Suprapubic skin (tissue), 4 donors: ENCODE results near the gene IMMP2L. TPM values are rescaled to one million over a fixed set of nuclear protein-coding genes. Genes with fewer than 3 reads are reported as not detected.

Experiments used
- DNase-seq, 2 donors: peaks; one replicate each; pipeline ENCODE4 v3.0.0-alpha.2; 2019; ENCODE audit warnings: low spot score in 2 of 2
- H3K27ac ChIP-seq: fragments of 200-600 bp; sonication (generic); one replicate; pipeline ENCODE4 v1.5.1; 2019
- H3K27me3 ChIP-seq: fragments of 200-600 bp; sonication (generic); one replicate; pipeline ENCODE4 v1.5.1; 2019
- H3K36me3 ChIP-seq: fragments of 200-600 bp; sonication (generic); one replicate; pipeline ENCODE4 v1.5.1; 2019
- H3K4me1 ChIP-seq: fragments of 200-600 bp; sonication (generic); one replicate; pipeline ENCODE4 v1.5.1; 2019
- H3K4me3 ChIP-seq: fragments of 200-600 bp; sonication (generic); one replicate; pipeline ENCODE4 v1.5.1; 2019; ENCODE audit warnings: mild to moderate bottlenecking
- H3K9me3 ChIP-seq: fragments of 200-600 bp; sonication (generic); one replicate; pipeline ENCODE4 v1.5.1; 2019
- CTCF ChIP-seq, 2 donors: fragments of 200-600 bp in 1 of 2; fragments of 450-650 bp in 1 of 2; sonication (generic) in 1 of 2; IDR thresholded peaks; one replicate each; pipeline ENCODE4 v1.5.1; 2016 to 2019; ENCODE audit warnings: antibody characterized with exemption in 2 of 2, mild to moderate bottlenecking in 1 of 2, moderate library complexity in 1 of 2
- EP300 ChIP-seq: sonication (generic); formaldehyde crosslinking; IDR thresholded peaks from one replicate; pipeline ENCODE4 v1.6.1; 2017; ENCODE audit warnings: antibody characterized with exemption
- POLR2A ChIP-seq, 2 donors: fragments of 450-650 bp; IDR thresholded peaks; one replicate each; pipeline ENCODE4 v1.6.1; 2017; ENCODE audit warnings: antibody characterized with exemption in 2 of 2, mild to moderate bottlenecking in 2 of 2, moderate library complexity in 2 of 2
- POLR2AphosphoS5 ChIP-seq, 3 donors: sonication (generic); formaldehyde crosslinking; IDR thresholded peaks; one replicate each; pipeline ENCODE4 v1.6.1; 2017; ENCODE audit warnings: antibody characterized with exemption in 3 of 3
- WGBS: methylation state at CpG from one replicate; pipeline ENCODE4 v1.1.5; 2018; 5-methylcytosine and 5-hydroxymethylcytosine counted together
- total RNA-seq, 4 donors: library from RNA; depleted of rRNA; stranded (reverse); fragments of >200 nt; gene quantifications; one replicate each; pipeline ENCODE4 v1.1.0, GENCODE V29; 2016

IMMP2L gene
- total RNA-seq, 4 donors from 2014 or later, result 10.6 to 20.6 (median 14.6) TPM

DNA sequence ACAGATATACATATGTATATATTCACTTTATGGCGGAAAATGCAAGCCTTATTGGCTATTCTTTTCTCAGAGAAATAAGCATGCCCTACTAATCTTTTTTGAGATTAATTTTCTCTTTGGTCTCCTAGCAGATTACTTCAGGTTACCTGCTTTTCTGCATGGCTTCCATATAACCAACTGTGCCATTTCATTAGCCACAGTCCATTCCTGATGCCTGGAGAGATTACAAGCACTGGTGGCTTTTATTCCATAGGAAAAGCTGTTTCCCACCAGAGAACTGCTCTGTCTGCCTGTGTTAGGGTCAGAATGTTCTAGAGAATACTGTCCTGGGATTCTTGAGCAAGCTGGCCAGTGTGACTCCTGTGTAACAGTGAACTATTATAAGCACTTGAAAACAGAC is 411.6 kb downstream of the IMMP2L start:
- DNase-seq, result no peak
- no peak overlapping the region for H3K4me3 ChIP-seq
- WGBS, result 98% methylated on average over 1 of the region's 1 CpG
- TF ChIP-seq POLR2A (IDR thresholded peaks at IDR 0.05) (no peak), EP300 (no peak), CTCF (IDR thresholded peaks at IDR 0.05) (no peak), POLR2AphosphoS5 (IDR thresholded peaks at IDR 0.05) (no peak)
- no peaks in the 10 kb centered on the region for H3K9me3 ChIP-seq
- H3K27ac ChIP-seq, result no peak overlapping the region
- H3K27me3 ChIP-seq, result no peaks in the 10 kb centered on the region
- no peaks in the 10 kb centered on the region for H3K4me1 ChIP-seq
- H3K36me3 ChIP-seq, result no peaks in the 10 kb centered on the region

DNA sequence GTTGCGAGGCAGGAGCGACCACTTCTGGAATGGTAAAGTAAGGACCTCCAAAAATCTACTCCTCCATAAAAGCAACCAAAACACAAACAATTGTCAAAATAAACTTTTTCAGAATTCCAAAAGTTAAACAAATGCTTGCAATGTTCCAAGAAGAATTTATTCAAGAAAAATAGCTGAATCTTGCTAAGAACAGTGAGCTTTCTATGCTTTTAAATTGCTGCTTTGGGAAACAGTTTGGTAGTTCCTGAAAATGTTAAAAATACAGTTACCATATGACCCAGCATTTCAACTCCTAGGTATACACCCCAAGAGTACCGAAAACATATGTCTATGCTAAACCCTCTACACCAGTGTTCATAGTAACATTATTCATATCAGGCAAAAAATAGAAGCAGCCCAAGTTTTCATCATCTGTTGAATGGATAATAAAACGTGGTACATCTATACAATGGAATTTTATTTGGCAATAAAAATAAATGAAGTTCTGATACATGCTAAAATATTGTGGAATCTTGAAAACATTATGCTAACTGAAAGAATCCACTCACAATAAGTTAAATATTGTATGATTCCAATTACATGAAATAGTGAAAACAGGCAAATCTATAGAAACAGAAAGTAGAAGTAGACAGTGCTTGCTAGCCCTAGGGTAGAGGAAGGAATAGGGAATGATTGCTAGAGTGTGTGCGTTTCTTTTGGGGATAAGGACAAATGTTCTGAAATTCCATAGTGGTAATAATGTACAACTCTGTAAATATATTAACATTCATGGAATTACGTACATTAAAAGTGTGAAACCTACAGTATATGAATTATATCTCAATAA is 414.4 kb downstream of the IMMP2L start:
- TF ChIP-seq POLR2AphosphoS5 (IDR thresholded peaks at IDR 0.05) (no peak), EP300 (no peak), POLR2A (IDR thresholded peaks at IDR 0.05) (no peak), CTCF (IDR thresholded peaks at IDR 0.05) (no peak)
- no peaks in the 10 kb centered on the region for H3K36me3 ChIP-seq
- no peak overlapping the region for H3K27ac ChIP-seq
- no peaks in the 10 kb centered on the region for H3K4me1 ChIP-seq
- WGBS, result 89% methylated on average over 6 of the region's 6 CpGs
- no peak overlapping the region for H3K4me3 ChIP-seq
- no peaks in the 10 kb centered on the region for H3K27me3 ChIP-seq
- DNase-seq, result no peak
- no peaks in the 10 kb centered on the region for H3K9me3 ChIP-seq

GRCh38 chr7:111146136-111146535 is 416.2 kb downstream of the IMMP2L start:
- Histone ChIP-seq H3K36me3 (no peaks in the 10 kb centered on the region), H3K4me3 (no peak overlapping the region), H3K4me1 (no peaks in the 10 kb centered on the region), H3K27me3 (no peaks in the 10 kb centered on the region), H3K9me3 (no peaks in the 10 kb centered on the region), H3K27ac (no peak overlapping the region)
- TF ChIP-seq POLR2AphosphoS5 (IDR thresholded peaks at IDR 0.05) (no peak), EP300 (no peak), POLR2A (IDR thresholded peaks at IDR 0.05) (no peak), CTCF (IDR thresholded peaks at IDR 0.05) (no peak)
- DNase-seq, result no peak

DNA sequence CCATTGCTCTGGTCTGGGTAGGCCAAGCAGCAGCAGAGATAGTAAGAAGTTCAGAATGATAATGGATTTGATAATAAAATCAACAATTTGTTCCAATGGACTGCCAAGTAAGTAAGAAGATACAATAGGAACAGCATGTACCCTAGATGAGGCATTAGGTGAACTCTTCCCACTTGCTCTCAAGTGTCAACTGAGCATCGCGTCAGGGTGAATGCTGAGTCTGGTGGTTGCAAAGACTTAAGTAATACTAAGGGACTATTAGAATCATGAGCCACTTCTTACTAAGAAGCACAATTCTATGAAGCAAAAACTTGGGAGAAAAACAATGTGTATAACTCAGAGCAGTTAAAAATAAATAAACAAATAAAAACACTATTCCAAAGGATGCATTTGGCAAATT is 416.8 kb downstream of the IMMP2L start:
- Histone ChIP-seq H3K4me3 (no peak overlapping the region), H3K27me3 (no peaks in the 10 kb centered on the region), H3K36me3 (no peaks in the 10 kb centered on the region), H3K4me1 (no peaks in the 10 kb centered on the region), H3K9me3 (no peaks in the 10 kb centered on the region), H3K27ac (no peak overlapping the region)
- no peak for DNase-seq
- 95% methylated on average over 2 of the region's 2 CpGs for WGBS
- TF ChIP-seq POLR2A (IDR thresholded peaks at IDR 0.05), result no peak
- TF ChIP-seq POLR2AphosphoS5 (IDR thresholded peaks at IDR 0.05), result no peak
- TF ChIP-seq EP300, result no peak
- no peak for TF ChIP-seq CTCF (IDR thresholded peaks at IDR 0.05)

DNA sequence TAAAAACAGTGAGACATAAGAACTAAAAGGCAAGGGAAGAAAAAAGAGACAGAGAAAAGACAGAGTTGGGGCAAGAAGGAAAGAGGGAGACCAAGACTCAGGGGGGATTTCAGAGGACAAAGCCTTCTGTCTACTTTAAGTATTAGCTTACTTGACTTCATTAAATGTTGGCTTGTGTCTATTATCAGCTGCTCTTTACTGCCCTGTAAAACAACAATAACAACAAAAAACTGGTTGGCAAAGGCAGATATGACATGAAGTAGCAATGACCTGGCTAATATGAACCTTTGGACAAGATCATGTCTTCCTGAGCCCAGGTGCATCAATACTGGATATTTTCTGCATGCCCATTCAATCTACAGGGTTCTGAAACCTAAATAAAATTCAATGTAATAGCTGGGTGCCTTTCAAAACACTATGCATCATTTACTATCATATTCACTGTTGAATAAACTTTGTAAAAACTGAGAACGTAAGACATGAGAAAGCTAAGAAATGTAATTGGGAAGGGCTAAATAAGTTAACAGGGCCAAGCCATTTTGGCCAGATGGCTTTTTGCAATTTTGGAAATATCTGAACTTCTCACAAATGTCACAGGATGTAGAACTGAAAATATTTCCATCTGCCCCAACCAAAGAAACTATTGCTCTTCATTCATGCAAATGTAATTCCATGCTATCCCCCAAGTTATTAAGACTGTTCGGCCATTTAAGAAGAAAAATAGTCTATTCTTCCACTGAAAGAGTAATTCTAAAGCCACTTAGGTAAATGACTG is 422.0 kb downstream of the IMMP2L start:
- Histone ChIP-seq H3K27me3 (no peaks in the 10 kb centered on the region), H3K27ac (no peak overlapping the region), H3K9me3 (no peaks in the 10 kb centered on the region), H3K36me3 (no peaks in the 10 kb centered on the region), H3K4me3 (no peak overlapping the region), H3K4me1 (peaks cover 13% of the 10 kb centered on the region)
- TF ChIP-seq EP300 (no peak), CTCF (IDR thresholded peaks at IDR 0.05) (no peak), POLR2AphosphoS5 (IDR thresholded peaks at IDR 0.05) (no peak), POLR2A (IDR thresholded peaks at IDR 0.05) (no peak)
- DNase-seq, result no peak
- WGBS, result 80% methylated on average over 2 of the region's 2 CpGs
